ENCODE data around the gene TANGO6. TPM values are rescaled to one million over a fixed set of nuclear protein-coding genes. Genes with fewer than 3 reads are reported as not detected.

Gene TANGO6
- total RNA-seq, 2 donors from 2014 or later, result 6.4 to 10.9 TPM

DNA sequence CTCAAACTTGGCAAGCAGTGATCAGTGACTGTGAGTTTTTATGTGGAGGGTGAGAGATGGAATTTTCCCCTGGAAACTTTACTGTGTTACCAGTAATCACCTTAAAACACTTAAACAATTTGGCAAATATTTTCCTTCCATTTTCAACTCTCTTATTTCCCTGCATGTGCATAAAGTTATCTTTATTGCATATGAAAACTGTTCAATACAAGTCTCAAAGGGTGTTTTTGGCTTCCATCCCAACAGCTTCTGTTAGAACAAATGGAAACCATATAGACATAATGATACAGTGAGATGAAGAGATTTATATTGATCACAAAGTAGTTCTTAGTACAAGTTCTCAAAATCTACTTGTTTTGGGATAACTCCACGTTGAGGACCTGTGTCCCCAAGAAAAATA is 36.4 kb upstream of the TANGO6 start:
- Histone ChIP-seq H3K4me3 (no peak overlapping the region), H3K27ac (no peak overlapping the region), H3K9me3 (no peaks in the 10 kb centered on the region), H3K4me1 (no peaks in the 10 kb centered on the region), H3K27me3 (no peaks in the 10 kb centered on the region), H3K36me3 (no peaks in the 10 kb centered on the region)
- TF ChIP-seq, protein P1, sequence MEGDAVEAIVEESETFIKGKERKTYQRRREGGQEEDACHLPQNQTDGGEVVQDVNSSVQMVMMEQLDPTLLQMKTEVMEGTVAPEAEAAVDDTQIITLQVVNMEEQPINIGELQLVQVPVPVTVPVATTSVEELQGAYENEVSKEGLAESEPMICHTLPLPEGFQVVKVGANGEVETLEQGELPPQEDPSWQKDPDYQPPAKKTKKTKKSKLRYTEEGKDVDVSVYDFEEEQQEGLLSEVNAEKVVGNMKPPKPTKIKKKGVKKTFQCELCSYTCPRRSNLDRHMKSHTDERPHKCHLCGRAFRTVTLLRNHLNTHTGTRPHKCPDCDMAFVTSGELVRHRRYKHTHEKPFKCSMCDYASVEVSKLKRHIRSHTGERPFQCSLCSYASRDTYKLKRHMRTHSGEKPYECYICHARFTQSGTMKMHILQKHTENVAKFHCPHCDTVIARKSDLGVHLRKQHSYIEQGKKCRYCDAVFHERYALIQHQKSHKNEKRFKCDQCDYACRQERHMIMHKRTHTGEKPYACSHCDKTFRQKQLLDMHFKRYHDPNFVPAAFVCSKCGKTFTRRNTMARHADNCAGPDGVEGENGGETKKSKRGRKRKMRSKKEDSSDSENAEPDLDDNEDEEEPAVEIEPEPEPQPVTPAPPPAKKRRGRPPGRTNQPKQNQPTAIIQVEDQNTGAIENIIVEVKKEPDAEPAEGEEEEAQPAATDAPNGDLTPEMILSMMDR (IDR thresholded peaks at IDR 0.05), result no peak
- no peak for DNase-seq (ENCODE audit: low spot score)

DNA sequence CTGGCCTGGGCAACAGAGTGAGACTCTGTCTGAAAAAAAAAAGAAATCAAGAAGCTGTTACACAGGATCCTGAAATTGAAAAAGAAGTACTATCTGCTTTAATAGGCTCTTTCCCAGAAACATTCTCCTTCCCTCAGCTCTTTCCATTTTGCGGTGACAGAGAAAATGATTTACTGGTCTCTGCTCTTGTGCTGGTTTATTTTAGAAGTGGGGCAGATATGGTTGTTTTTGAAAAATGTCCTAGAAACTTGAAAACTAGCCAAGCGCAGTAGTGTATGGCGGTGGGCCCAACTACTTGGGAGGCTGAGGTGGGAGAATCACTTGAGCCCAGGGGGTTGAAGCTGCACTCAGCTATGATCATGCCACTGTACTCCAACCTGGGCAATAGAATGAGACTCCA is 28.8 kb upstream of the TANGO6 start:
- no peaks in the 10 kb centered on the region for H3K4me1 ChIP-seq
- H3K27ac ChIP-seq, result no peak overlapping the region
- H3K27me3 ChIP-seq, result no peaks in the 10 kb centered on the region
- H3K4me3 ChIP-seq, result no peak overlapping the region
- no peaks in the 10 kb centered on the region for H3K36me3 ChIP-seq
- DNase-seq (ENCODE audit: low spot score), result no peak
- H3K9me3 ChIP-seq, result no peaks in the 10 kb centered on the region
- TF ChIP-seq, protein P1 (IDR thresholded peaks at IDR 0.05), result no peak

DNA sequence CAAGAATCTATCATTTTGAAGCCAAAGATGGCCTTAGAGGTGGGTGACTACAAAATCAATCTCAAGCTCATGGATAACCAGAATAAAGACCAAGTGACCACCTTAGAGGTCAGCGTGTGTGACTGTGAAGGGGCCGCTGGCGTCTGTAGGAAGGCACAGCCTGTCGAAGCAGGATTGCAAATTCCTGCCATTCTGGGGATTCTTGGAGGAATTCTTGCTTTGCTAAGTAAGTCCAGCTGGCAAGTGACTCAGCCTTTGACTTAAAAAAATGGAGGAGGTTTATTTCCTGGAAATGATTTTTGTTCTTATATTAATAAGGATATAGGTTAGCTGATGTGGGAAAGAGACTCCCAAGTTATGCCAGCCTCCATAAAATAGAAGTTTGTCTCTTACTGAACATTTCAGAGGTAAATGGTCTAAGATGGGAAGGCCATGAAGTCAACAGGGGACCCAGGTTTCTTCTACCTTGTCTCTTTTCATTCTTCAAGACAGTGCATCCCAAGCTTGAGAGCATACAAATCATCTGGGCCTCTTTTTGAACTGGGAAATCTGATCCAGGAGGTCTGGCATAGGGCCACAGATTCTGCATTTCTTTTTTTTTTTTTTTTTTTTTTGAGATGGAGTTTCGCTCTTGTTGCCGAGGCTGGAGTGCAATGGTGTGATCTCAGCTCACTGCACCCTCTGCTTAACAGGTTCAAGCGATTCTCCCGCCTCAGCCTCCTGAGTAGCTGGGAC is 19.8 kb upstream of the TANGO6 start:
- Histone ChIP-seq H3K4me3 (no peak overlapping the region), H3K27me3 (no peaks in the 10 kb centered on the region), H3K27ac (no peak overlapping the region), H3K9me3 (no peaks in the 10 kb centered on the region), H3K36me3 (no peaks in the 10 kb centered on the region), H3K4me1 (no peaks in the 10 kb centered on the region)
- TF ChIP-seq, protein P1 (IDR thresholded peaks at IDR 0.05), result no peak
- no peak for DNase-seq (ENCODE audit: low spot score)

DNA sequence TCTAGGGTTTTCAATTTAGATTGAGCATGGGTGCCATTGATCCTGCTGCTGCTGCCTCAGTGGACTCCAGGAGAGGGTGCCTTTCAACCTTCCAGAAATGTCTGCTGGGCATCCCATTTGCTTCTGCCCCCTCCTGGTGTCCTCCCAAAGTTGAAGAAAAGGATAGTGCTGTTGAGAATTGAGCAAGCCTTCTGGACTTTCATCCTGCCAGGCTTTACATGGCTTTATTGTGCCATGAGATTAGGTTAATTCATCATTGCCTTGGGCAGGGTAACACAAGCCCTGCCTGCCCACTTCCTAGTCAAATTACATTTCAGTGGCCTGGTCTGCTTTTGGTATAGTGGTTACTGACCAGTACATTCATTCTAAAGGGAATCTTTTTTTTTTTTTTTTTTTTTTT is 17.9 kb upstream of the TANGO6 start:
- no peak overlapping the region for H3K4me3 ChIP-seq
- TF ChIP-seq, protein P1 (IDR thresholded peaks at IDR 0.05), result no peak
- DNase-seq (ENCODE audit: low spot score), result no peak
- H3K4me1 ChIP-seq, result no peaks in the 10 kb centered on the region
- H3K27me3 ChIP-seq, result no peaks in the 10 kb centered on the region
- no peaks in the 10 kb centered on the region for H3K9me3 ChIP-seq
- no peaks in the 10 kb centered on the region for H3K36me3 ChIP-seq
- H3K27ac ChIP-seq, result no peak overlapping the region

DNA sequence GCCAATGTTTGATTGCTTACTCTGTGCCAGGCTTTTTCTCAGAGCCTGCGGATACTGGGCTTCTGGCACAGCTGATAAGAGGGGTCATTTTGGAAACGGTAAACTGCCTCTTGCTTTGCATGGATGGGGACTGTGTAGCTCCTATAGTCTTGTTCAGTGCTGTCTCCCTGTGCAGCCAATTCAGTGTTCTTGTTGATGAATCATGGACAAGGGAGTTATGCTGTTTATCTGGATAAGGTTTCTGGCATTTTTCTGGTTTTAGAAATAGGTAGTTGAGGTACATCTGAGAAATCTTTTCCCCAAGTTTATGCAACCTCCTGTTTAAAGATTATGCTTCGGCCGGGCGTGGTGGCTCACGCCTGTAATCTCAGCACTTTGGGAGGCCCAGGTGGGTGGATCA is 16.7 kb upstream of the TANGO6 start:
- Histone ChIP-seq H3K36me3 (no peaks in the 10 kb centered on the region), H3K9me3 (no peaks in the 10 kb centered on the region), H3K27ac (no peak overlapping the region), H3K4me3 (no peak overlapping the region), H3K4me1 (no peaks in the 10 kb centered on the region), H3K27me3 (no peaks in the 10 kb centered on the region)
- TF ChIP-seq, protein P1 (IDR thresholded peaks at IDR 0.05), result no peak
- DNase-seq (ENCODE audit: low spot score), result no peak

DNA sequence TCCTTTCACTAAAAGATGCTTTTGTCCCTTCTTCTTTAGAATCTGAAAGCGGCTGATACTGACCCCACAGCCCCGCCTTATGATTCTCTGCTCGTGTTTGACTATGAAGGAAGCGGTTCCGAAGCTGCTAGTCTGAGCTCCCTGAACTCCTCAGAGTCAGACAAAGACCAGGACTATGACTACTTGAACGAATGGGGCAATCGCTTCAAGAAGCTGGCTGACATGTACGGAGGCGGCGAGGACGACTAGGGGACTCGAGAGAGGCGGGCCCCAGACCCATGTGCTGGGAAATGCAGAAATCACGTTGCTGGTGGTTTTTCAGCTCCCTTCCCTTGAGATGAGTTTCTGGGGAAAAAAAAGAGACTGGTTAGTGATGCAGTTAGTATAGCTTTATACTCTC is 10.1 kb upstream of the TANGO6 start:
- Histone ChIP-seq H3K27ac (no peak overlapping the region), H3K27me3 (no peaks in the 10 kb centered on the region), H3K4me1 (no peaks in the 10 kb centered on the region), H3K4me3 (no peak overlapping the region), H3K36me3 (no peaks in the 10 kb centered on the region), H3K9me3 (no peaks in the 10 kb centered on the region)
- peak; percentile 43 for DNase-seq (ENCODE audit: low spot score)
- TF ChIP-seq, protein P1 (IDR thresholded peaks at IDR 0.05), result no peak

All from right atrium auricular region (tissue), 2 donors.